ENCODE results near the gene FAAP100.

The FAAP100 gene

DNA sequence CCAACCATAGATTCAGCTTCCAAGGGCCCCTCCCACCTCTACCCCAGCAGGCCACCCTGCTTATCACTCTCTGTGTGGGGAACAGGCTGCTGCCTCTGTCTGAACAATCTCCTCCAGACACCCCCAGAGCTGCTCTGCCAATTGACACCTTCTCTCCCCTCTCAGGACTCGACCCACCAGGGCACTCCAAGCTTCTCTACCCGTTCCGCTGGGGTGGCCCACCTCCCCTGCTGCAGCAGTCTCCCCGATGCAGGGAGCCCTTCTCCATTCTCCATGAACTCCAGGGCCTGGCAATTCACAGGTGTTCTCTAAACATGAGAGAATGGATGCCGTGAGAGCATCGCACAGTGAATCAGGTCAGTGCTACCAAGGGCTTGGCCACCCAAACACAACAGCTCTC is 28.3 kb upstream of the FAAP100 start:
- Mint-ChIP-seq H3K36me3 (peaks cover 5% of the 10 kb centered on the region), H3K4me3 (no peak overlapping the region), H3K4me1 (peaks cover 24% of the 10 kb centered on the region), H3K9me3 (no peaks in the 10 kb centered on the region), H3K27me3 (no peaks in the 10 kb centered on the region), H3K27ac (peak overlapping the region; percentile 51)

DNA sequence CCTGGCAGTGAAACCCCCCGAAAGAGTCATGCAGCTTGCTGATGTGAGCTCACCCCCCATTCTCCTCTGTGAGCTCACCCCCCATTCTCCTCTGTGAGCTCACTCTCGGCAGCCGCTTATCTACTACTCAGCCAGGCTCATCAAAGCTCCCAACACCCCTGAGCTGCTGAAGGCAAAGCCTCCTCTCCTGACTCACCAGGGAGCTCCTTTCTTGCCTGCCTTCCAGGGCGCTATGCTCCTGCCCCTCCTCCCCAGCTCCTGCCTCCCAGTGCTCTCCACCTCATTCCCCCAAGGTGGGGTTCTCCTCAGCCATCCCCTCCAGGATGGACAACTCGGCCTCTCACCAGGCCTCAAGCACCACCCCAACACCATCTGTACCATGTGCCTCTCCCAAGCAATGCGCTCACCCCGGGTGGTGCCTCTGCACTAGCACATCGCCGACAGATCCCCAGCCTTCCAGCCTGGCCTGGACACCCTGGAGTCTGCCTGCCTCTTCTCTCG is 27.7 kb upstream of the FAAP100 start:
- H3K4me3 Mint-ChIP-seq, result no peak overlapping the region
- peaks cover 3% of the 10 kb centered on the region for H3K36me3 Mint-ChIP-seq

GRCh38 chr17:81579298-81579697 is 27.1 kb upstream of the FAAP100 start:
- H3K36me3 Mint-ChIP-seq, result peaks cover 3% of the 10 kb centered on the region
- no peak overlapping the region for H3K27ac Mint-ChIP-seq
- no peak overlapping the region for H3K4me3 Mint-ChIP-seq
- H3K27me3 Mint-ChIP-seq, result no peaks in the 10 kb centered on the region
- H3K4me1 Mint-ChIP-seq, result peaks cover 24% of the 10 kb centered on the region
- H3K9me3 Mint-ChIP-seq, result no peaks in the 10 kb centered on the region

More for the DNA sequence above, 27.7 kb upstream of the FAAP100 start:
- peaks cover 24% of the 10 kb centered on the region for H3K4me1 Mint-ChIP-seq
- H3K9me3 Mint-ChIP-seq, result no peaks in the 10 kb centered on the region
- H3K27me3 Mint-ChIP-seq, result no peaks in the 10 kb centered on the region
- no peak overlapping the region for H3K27ac Mint-ChIP-seq

- H3K27me3 Mint-ChIP-seq, result no peaks in the 10 kb centered on the region
- H3K9me3 Mint-ChIP-seq, result no peaks in the 10 kb centered on the region
- H3K4me3 Mint-ChIP-seq, result no peak overlapping the region
- peak overlapping the region; percentile 59 for H3K27ac Mint-ChIP-seq
- H3K4me1 Mint-ChIP-seq, result peaks cover 24% of the 10 kb centered on the region
- H3K36me3 Mint-ChIP-seq, result peaks cover 3% of the 10 kb centered on the region
Measured at GRCh38 chr17:81578561-81579225, 26.5 kb upstream of the FAAP100 start.

GRCh38 chr17:81578038-81578441 is 25.9 kb upstream of the FAAP100 start:
- Mint-ChIP-seq H3K27me3 (no peaks in the 10 kb centered on the region), H3K27ac (peak overlapping the region; percentile 59), H3K36me3 (peaks cover 3% of the 10 kb centered on the region), H3K4me1 (peaks cover 24% of the 10 kb centered on the region), H3K9me3 (no peaks in the 10 kb centered on the region), H3K4me3 (no peak overlapping the region)

- Mint-ChIP-seq H3K9me3 (no peaks in the 10 kb centered on the region), H3K27me3 (no peaks in the 10 kb centered on the region), H3K4me3 (no peak overlapping the region), H3K36me3 (peaks cover 3% of the 10 kb centered on the region), H3K4me1 (peaks cover 24% of the 10 kb centered on the region), H3K27ac (peak overlapping the region; percentile 77)
Measured at GRCh38 chr17:81577278-81578000, 25.3 kb upstream of the FAAP100 start.

- H3K27ac Mint-ChIP-seq, result no peak overlapping the region
- peaks cover 3% of the 10 kb centered on the region for H3K36me3 Mint-ChIP-seq
- H3K4me3 Mint-ChIP-seq, result no peak overlapping the region
Measured at GRCh38 chr17:81576621-81577277, 24.6 kb upstream of the FAAP100 start.

DNA sequence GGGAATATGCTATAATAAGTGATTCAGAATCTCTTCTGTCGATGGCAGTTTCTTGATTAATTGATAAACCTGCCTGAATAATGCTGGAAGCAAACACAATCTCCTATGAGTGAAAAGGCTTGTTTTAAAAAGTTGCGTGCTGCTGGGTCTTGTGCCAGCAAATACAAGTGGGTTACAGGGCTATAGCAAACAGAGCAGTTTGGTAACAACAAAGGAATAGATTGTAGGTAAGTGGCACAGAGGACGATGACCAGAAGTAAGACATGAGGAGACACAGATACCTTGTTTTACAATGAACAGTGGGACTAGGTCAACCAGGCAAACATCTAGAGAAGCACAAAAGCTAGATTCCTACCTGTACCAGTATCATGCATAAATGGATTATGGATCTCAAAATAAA is 23.7 kb upstream of the FAAP100 start:
- no peaks in the 10 kb centered on the region for H3K9me3 Mint-ChIP-seq
- H3K36me3 Mint-ChIP-seq, result peaks cover 3% of the 10 kb centered on the region
- no peak overlapping the region for H3K4me3 Mint-ChIP-seq
- no peak overlapping the region for H3K27ac Mint-ChIP-seq
- no peaks in the 10 kb centered on the region for H3K27me3 Mint-ChIP-seq
- H3K4me1 Mint-ChIP-seq, result peaks cover 24% of the 10 kb centered on the region

More at GRCh38 chr17:81576621-81577277, 24.6 kb upstream of the FAAP100 start:
- Mint-ChIP-seq H3K27me3 (no peaks in the 10 kb centered on the region), H3K9me3 (no peaks in the 10 kb centered on the region), H3K4me1 (peaks cover 24% of the 10 kb centered on the region)

- H3K36me3 Mint-ChIP-seq, result peaks cover 3% of the 10 kb centered on the region
- no peak overlapping the region for H3K4me3 Mint-ChIP-seq
- H3K27ac Mint-ChIP-seq, result no peak overlapping the region
- H3K27me3 Mint-ChIP-seq, result no peaks in the 10 kb centered on the region
- H3K4me1 Mint-ChIP-seq, result peaks cover 18% of the 10 kb centered on the region
- H3K9me3 Mint-ChIP-seq, result no peaks in the 10 kb centered on the region
Measured at GRCh38 chr17:81574643-81574956, 22.4 kb upstream of the FAAP100 start.

- no peak overlapping the region for H3K27ac Mint-ChIP-seq
- H3K36me3 Mint-ChIP-seq, result peaks cover 3% of the 10 kb centered on the region
- no peaks in the 10 kb centered on the region for H3K9me3 Mint-ChIP-seq
- no peak overlapping the region for H3K4me3 Mint-ChIP-seq
- peaks cover 14% of the 10 kb centered on the region for H3K4me1 Mint-ChIP-seq
- no peaks in the 10 kb centered on the region for H3K27me3 Mint-ChIP-seq
Measured at GRCh38 chr17:81573794-81574642, 21.9 kb upstream of the FAAP100 start.

DNA sequence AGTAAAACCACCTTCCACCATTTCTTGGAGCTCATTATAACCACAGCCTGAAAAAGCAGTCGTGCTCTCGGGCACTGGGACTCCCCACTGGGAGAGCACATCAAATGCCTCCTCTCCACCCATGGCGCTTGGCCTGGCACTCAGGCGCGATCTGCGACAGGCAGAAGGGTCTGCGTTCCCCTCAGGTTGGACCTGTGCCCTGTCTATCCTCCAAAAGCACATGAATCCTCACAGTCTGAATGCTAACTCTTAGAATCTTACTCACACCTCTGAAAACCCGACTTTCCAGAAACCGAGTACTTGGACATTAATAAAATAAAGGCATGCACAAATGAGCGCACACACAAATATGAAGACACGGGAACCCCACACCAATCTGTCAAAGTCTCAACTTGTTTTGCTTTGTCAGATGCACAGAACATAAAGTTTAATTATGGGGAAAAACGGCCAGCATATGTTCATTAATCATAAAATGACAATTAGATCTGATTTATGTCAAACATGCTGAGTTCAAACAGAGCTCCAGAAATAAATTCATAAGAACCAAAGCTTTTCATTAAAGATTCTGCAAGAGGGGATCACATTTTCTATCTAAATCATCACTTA is 20.5 kb upstream of the FAAP100 start:
- Mint-ChIP-seq H3K27ac (no peak overlapping the region), H3K4me3 (no peak overlapping the region), H3K36me3 (no peaks in the 10 kb centered on the region)

DNA sequence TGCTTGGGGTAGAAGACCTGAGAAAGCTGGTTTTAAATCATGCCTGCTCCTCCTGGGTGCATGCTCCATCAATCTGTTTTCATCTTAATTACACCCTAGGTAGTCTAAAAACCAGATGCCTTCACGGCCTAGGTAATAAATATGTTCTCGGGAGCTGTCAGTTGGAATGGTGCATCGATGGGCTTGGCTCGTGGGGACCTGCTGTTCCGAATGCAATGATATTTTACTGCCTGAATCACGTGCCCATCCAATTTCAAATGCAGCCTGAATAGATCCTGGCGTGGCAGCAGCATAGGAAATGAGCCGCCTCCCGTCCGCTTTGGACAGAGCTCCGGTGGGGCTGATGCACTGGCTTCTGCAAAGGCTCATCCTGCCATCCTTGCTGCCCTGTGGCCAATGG is 18.8 kb upstream of the FAAP100 start:
- H3K27ac Mint-ChIP-seq, result no peak overlapping the region
- H3K4me1 Mint-ChIP-seq, result no peaks in the 10 kb centered on the region
- H3K36me3 Mint-ChIP-seq, result no peaks in the 10 kb centered on the region
- H3K9me3 Mint-ChIP-seq, result no peaks in the 10 kb centered on the region
- H3K27me3 Mint-ChIP-seq, result no peaks in the 10 kb centered on the region
- H3K4me3 Mint-ChIP-seq, result no peak overlapping the region

More for the DNA sequence above, 20.5 kb upstream of the FAAP100 start:
- H3K27me3 Mint-ChIP-seq, result no peaks in the 10 kb centered on the region
- H3K4me1 Mint-ChIP-seq, result peaks cover 5% of the 10 kb centered on the region
- no peaks in the 10 kb centered on the region for H3K9me3 Mint-ChIP-seq

- no peaks in the 10 kb centered on the region for H3K4me1 Mint-ChIP-seq
- H3K4me3 Mint-ChIP-seq, result no peak overlapping the region
- no peaks in the 10 kb centered on the region for H3K27me3 Mint-ChIP-seq
- no peaks in the 10 kb centered on the region for H3K9me3 Mint-ChIP-seq
- H3K27ac Mint-ChIP-seq, result no peak overlapping the region
- peaks cover 6% of the 10 kb centered on the region for H3K36me3 Mint-ChIP-seq
Measured at GRCh38 chr17:81569986-81570514, 17.9 kb upstream of the FAAP100 start.

GRCh38 chr17:81568416-81568815 is 16.3 kb upstream of the FAAP100 start:
- Mint-ChIP-seq H3K9me3 (no peaks in the 10 kb centered on the region), H3K4me3 (no peak overlapping the region), H3K4me1 (no peaks in the 10 kb centered on the region), H3K27ac (no peak overlapping the region), H3K27me3 (no peaks in the 10 kb centered on the region), H3K36me3 (peaks cover 9% of the 10 kb centered on the region)

GRCh38 chr17:81567191-81567590 is 15.0 kb upstream of the FAAP100 start:
- Mint-ChIP-seq H3K4me3 (no peak overlapping the region), H3K36me3 (peaks cover 9% of the 10 kb centered on the region), H3K4me1 (no peaks in the 10 kb centered on the region), H3K27ac (no peak overlapping the region), H3K9me3 (no peaks in the 10 kb centered on the region), H3K27me3 (no peaks in the 10 kb centered on the region)

Measured in activated naive CD4-positive, alpha-beta T cell treated with anti-CD3 and anti-CD28 coated beads, Interleukin-2, amount 50 U/mL, for 24 hours (primary cell).